Measurements from ENCODE around the gene NPIPA5. TPM values are rescaled to one million over a fixed set of nuclear protein-coding genes. Genes with fewer than 3 reads are reported as not detected.

NPIPA5 gene
- total RNA-seq, 1 experiment from 2014 or later = 0.17 TPM

Other genes starting within 250 kb of the NPIPA5 start
- gene MPV17L, start 17.5 kb upstream of the NPIPA5 start, total RNA-seq (2014; rRNA removed; shearing (Covaris generic)) = not detected in 2 replicates
- gene BMERB1, start 56.3 kb upstream of the NPIPA5 start, total RNA-seq (2014; rRNA removed; shearing (Covaris generic)) = 12.5 and 16.4 TPM in 2 replicates

All from H4 (cell line).